NT2/D1 (cell line): Measurements from ENCODE around the gene SFXN2.

Experiments used
- SUZ12 ChIP-seq: IDR thresholded peaks from 2 replicates; pipeline ENCODE4 v1.6.1; 2011; ENCODE audit not compliant: insufficient read length, insufficient read depth; ENCODE audit errors: extremely low read depth
- YY1 ChIP-seq: IDR thresholded peaks from 2 replicates; pipeline ENCODE4 v1.6.1; 2011; ENCODE audit not compliant: insufficient read length, insufficient read depth

GRCh38 chr10:102781921-102782557, 67.6 kb downstream of the SFXN2 start:
- TF ChIP-seq YY1 (no peak), SUZ12 (no peak)
